Activated CD8-positive, alpha-beta memory T cell treated with anti-CD3 and anti-CD28 coated beads, Interleukin-2, amount 50 U/mL, for 4 hours (primary cell): ENCODE data around the gene PDHA2.
"Not testable (repeated sequence)": the region's sequence is repeated elsewhere in the genome, so short reads cannot be mapped to it uniquely, and the experiment has no call there.

Source experiments
- DNase-seq: peaks from one replicate; pipeline ENCODE4 v3.0.0-alpha.2; 2020

PDHA2 gene

GRCh38 chr4:95839891-95840290, at the start of gene PDHA2:
TSS of gene PDHA2 (plus strand) at chr4:95840093. CDS start at chr4:95840151, 58 bp downstream.
- no peak for DNase-seq

GRCh38 chr4:95798003-95798402, 41.9 kb upstream of the PDHA2 start:
- no peak for DNase-seq

- no peak for DNase-seq
Observed at GRCh38 chr4:95798727-95799126, 41.2 kb upstream of the PDHA2 start.

GRCh38 chr4:95821867-95822266, 18.0 kb upstream of the PDHA2 start:
- no peak for DNase-seq

- DNase-seq, result no peak
Observed at GRCh38 chr4:95825546-95825945, 14.3 kb upstream of the PDHA2 start.

- DNase-seq, result no peak
Observed at GRCh38 chr4:95830651-95831050, 9.2 kb upstream of the PDHA2 start.

GRCh38 chr4:95831166-95831565, 8.7 kb upstream of the PDHA2 start:
- DNase-seq, result no peak

GRCh38 chr4:95833711-95834194, 6.1 kb upstream of the PDHA2 start:
- no peak for DNase-seq

GRCh38 chr4:95835672-95836071, 4.2 kb upstream of the PDHA2 start:
- no peak for DNase-seq

GRCh38 chr4:95838192-95838591, 1.7 kb upstream of the PDHA2 start:
- no peak for DNase-seq

- DNase-seq, result no peak
Observed at GRCh38 chr4:95847908-95848460, 8.1 kb downstream of the PDHA2 start.

GRCh38 chr4:95850161-95850560, 10.3 kb downstream of the PDHA2 start:
- DNase-seq, result no peak

- DNase-seq, result no peak
Observed at GRCh38 chr4:95857761-95858160, 17.9 kb downstream of the PDHA2 start.

- DNase-seq, result no peak
Observed at GRCh38 chr4:95867919-95868318, 28.0 kb downstream of the PDHA2 start.

GRCh38 chr4:95869414-95869813, 29.5 kb downstream of the PDHA2 start:
- DNase-seq, result not testable (repeated sequence)

GRCh38 chr4:95869961-95870500, 30.1 kb downstream of the PDHA2 start:
- DNase-seq, result no peak

GRCh38 chr4:95877636-95878035, 37.7 kb downstream of the PDHA2 start:
- DNase-seq, result no peak

GRCh38 chr4:95887551-95887950, 47.7 kb downstream of the PDHA2 start:
- DNase-seq, result no peak

- DNase-seq, result no peak
Observed at GRCh38 chr4:95889662-95890061, 49.8 kb downstream of the PDHA2 start.
